HS-5 (cell line): Measurements from ENCODE around the gene DIAPH2.

Experiments used
- DNase-seq: peaks from one replicate; pipeline ENCODE4 v3.0.0-alpha.2; 2012; ENCODE audit warnings: low read depth

DIAPH2 gene

DNA sequence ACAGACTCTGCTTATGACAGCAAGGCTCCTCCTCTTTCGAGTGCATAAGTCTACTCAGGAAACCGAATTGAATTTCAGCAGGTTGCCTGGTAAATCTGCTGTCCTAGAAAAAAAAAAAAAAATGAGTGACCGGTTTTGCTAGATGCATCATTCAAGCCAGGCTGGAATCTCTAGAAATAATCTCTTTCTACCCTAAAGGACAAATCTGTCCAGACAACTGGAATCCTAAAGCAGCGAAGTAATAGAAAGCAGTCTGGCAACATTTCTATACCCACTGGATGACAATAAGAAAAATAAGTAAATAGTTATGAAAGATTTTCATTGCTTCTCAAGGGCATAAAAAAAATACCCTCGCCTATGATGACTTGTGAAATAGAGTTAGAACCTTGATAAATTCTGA, 902.5 kb downstream of the DIAPH2 start:
- no peak for DNase-seq

GRCh38 chrX:97594646-97595224, 910.1 kb downstream of the DIAPH2 start:
- no peak for DNase-seq

- DNase-seq: no peak
Measured at GRCh38 chrX:97597954-97598353, 913.3 kb downstream of the DIAPH2 start.

- DNase-seq: no peak
Measured at GRCh38 chrX:97602465-97603258, 918.0 kb downstream of the DIAPH2 start.

DNA sequence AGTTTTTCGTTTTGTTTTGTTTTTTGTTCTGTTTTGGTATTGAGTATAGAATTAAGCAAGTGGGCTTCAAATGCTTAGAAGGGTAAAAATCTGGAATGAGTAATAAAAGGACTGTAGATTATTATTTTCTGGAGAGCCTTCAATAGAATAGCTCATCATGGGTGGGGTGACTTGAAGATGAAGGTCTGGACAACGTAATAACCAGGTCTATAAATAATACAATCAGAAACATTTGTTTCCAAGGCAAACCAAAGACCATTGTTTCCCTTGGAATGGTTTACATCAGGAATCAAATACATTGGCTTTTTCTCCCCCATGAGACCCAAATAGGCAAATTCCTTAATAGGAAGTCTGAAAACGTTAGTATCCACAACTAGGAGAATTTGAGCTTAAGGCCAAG, 920.6 kb downstream of the DIAPH2 start:
- DNase-seq: no peak

- DNase-seq: no peak
Measured at GRCh38 chrX:97609357-97609756, 924.7 kb downstream of the DIAPH2 start.

DNA sequence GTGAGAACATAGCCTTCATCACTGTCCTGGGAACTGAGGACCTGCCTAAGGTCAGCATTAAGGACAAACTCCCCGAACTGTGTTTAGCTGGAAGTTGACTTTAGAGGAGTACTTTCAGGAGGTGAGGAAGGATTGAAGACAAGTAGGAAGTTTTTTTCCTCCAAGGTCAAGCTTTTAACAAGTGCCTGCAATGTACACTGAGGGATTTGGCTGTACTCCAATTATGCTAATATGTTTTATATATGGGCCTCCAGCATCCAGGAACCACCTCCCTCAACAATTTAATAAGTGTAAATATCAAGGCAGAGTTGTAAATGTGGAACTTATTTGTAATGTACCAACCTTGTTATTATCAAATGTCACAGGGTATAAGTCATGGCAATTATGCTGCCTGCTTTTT, 925.3 kb downstream of the DIAPH2 start:
- DNase-seq: no peak

DNA sequence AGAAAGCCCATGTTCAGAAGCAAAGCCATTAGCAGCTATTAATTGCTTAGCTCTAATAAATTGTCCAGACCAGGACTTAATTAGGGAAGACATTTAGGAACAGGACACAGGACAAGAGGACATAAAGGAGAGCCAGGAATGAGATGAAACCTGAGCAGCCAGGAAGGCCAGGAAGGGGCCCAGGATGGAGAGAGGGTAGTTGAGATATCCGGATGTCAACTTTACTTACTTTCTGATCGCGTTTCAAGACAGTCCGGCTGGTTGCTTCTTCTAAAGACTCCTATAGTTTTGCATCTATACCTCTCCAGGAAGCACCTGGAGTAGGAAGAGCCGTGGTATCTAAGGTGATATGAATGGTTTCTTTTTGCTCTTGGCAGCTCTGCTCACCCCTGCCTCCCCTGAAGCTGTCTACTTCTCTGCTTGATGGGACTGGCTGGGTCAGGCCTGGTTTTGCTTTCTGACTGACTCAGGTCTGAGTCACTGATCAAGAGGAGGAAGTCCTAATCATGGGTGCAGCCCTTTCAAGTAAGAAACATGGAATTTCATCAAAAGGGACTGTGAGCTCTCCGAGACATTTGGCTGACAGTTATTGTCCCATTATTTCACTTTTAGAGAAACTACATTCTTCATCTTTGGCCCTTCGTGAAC, 932.4 kb downstream of the DIAPH2 start:
- peak; percentile 22 for DNase-seq

- no peak for DNase-seq
Measured at GRCh38 chrX:97619499-97619898, 934.9 kb downstream of the DIAPH2 start.

- DNase-seq: no peak
Measured at GRCh38 chrX:97622111-97622510, 937.5 kb downstream of the DIAPH2 start.

- no peak for DNase-seq
Measured at GRCh38 chrX:97628326-97628725, 943.7 kb downstream of the DIAPH2 start.

- no peak for DNase-seq
Measured at GRCh38 chrX:97628807-97629596, 944.4 kb downstream of the DIAPH2 start.

DNA sequence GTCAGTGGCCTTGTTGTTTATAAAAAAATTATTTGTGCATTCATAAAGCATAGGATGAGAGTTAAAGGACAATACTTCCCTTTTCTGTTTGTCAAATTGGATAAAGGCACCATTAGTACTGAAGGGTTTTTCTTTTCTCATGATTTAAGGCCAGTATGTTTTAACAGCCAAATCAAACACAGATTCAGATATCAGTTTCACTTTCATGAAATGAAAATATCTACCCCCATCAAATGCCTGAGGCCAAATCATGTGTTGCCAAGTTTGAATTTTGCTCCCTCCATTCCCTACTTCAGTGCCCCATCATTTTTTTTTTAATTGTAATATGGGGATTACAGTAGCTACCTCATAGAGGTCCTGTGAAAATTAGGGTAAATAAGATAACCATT, 944.9 kb downstream of the DIAPH2 start:
- no peak for DNase-seq

- no peak for DNase-seq
Measured at GRCh38 chrX:97633798-97634197, 949.2 kb downstream of the DIAPH2 start.

DNA sequence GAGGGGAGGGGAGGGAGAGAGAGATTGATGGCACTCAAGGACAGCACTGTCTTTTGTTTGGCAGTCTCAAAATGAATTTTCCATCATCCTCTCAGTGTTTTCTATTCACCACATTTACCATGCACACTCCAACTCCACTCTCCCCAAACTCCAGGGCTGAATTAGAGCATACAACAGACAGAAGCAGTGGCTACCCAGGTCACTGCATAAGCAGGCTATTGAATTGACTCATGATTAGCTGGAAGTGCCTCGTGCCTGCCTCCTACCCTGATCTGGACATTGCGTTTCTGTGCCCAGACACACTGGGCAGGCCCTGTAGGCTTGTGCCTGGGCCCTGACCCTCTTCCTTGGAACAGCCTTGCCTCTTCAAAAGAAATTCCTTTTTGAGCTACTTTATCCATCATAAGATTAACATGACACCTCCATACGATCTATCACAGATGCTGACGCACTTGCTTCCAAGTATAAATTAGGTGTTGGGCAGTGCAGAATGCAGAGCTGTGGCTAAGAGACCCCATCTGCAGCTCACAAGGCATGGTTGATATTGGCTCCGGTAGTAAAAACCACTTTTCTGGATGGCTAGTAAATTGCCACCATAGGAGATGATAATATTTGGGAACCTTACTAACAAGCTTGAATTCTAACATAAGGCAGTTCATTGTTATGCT, 952.0 kb downstream of the DIAPH2 start:
- no peak for DNase-seq

DNA sequence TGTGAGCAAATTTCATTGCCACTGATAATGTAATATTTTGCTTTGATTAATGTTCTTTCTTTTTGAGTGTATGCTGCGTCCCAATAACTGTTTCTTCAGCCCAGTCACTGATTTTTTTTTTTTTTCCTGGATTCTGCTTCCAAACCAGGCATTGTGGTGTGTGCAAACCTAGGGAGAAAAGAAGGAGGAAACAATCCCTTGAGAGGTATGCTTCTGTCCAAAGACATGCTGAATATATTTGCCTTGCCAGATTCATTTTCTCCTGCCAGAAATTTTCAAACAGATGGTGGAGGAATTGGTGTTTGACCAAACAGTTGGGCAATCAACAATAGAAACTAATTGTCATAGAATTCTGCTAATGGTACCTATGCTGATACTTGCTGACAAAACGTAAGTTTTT, 952.6 kb downstream of the DIAPH2 start:
- no peak for DNase-seq

- no peak for DNase-seq
Measured at GRCh38 chrX:97638621-97639020, 954.0 kb downstream of the DIAPH2 start.

- DNase-seq: no peak
Measured at GRCh38 chrX:97639526-97639925, 954.9 kb downstream of the DIAPH2 start.
